GM19025 (cell line): ENCODE data around the gene MYOCOS.

Experiments used
- ATAC-seq: cut with Tn5 transposase; IDR thresholded peaks from one replicate; pipeline ENCODE4 v1.9.1; 2021; ENCODE audit warnings: mild to moderate bottlenecking, low read depth, moderate library complexity; ENCODE audit not compliant: unreplicated experiment

MYOCOS gene

GRCh38 chr1:171623651-171624331 is 1.7 kb downstream of the MYOCOS start:
- ATAC-seq = no peak

- no peak for ATAC-seq
These were observed 3.2 kb downstream of the MYOCOS start for GRCh38 chr1:171625225-171625624.

GRCh38 chr1:171627020-171627419 is 5.0 kb downstream of the MYOCOS start:
- ATAC-seq = no peak

GRCh38 chr1:171628225-171628624 is 6.2 kb downstream of the MYOCOS start:
- ATAC-seq = no peak

GRCh38 chr1:171635661-171636060 is 13.6 kb downstream of the MYOCOS start:
- ATAC-seq = no peak

- ATAC-seq = no peak
These were observed 14.1 kb downstream of the MYOCOS start for GRCh38 chr1:171636141-171636540.

GRCh38 chr1:171637928-171638576 is 16.0 kb downstream of the MYOCOS start:
- ATAC-seq = no peak

- ATAC-seq = no peak
These were observed 18.2 kb downstream of the MYOCOS start for GRCh38 chr1:171640225-171640624.

GRCh38 chr1:171641076-171641864 is 19.2 kb downstream of the MYOCOS start:
- ATAC-seq = no peak

- ATAC-seq = no peak
These were observed 20.2 kb downstream of the MYOCOS start for GRCh38 chr1:171642197-171642596.

- ATAC-seq = no peak
These were observed 21.1 kb downstream of the MYOCOS start for GRCh38 chr1:171643156-171643555.

GRCh38 chr1:171644805-171645483 is 22.9 kb downstream of the MYOCOS start:
- no peak for ATAC-seq

- ATAC-seq = no peak
These were observed 23.7 kb downstream of the MYOCOS start for GRCh38 chr1:171645553-171646248.

- ATAC-seq = no peak
These were observed 24.2 kb downstream of the MYOCOS start for GRCh38 chr1:171646249-171646560.

GRCh38 chr1:171652234-171652822 is 30.3 kb downstream of the MYOCOS start, which contains the start of gene MYOC:
TSS of gene MYOC (minus strand) at chr1:171652688. CDS start at chr1:171652611, 77 bp downstream.
- no peak for ATAC-seq

- ATAC-seq = no peak
These were observed 31.8 kb downstream of the MYOCOS start for GRCh38 chr1:171653796-171654195.

- no peak for ATAC-seq
These were observed 32.3 kb downstream of the MYOCOS start for GRCh38 chr1:171654201-171654941.

- no peak for ATAC-seq
These were observed 33.1 kb downstream of the MYOCOS start for GRCh38 chr1:171654942-171655745.

GRCh38 chr1:171655746-171656116 is 33.7 kb downstream of the MYOCOS start:
- ATAC-seq = no peak
